Aorta (tissue), 5 donors: ENCODE measurements around the gene HTRA3. TPM values are rescaled to one million over a fixed set of nuclear protein-coding genes. Genes with fewer than 3 reads are reported as not detected.
A peak's percentile ranks its signal among the peaks of the same experiment; 100 is the strongest.
"Not testable (repeated sequence)": the region's sequence is repeated elsewhere in the genome, so short reads cannot be mapped to it uniquely, and the experiment has no call there.

Experiments
- ATAC-seq: fragments of 200-7000 bp; cut with Tn5 transposase; one replicate; pipeline ENCODE4 v1.9.1; 2022; ENCODE audit warnings: moderate library complexity; ENCODE audit not compliant: low FRiP score
- DNase-seq, 2 donors: peaks; one replicate each; pipeline ENCODE4 v3.0.0-alpha.2; 2020
- H3K27ac ChIP-seq, 2 donors: one replicate each; pipeline ENCODE4 v1.5.1; 2013; ENCODE audit warnings: low read length in 2 of 2, mild to moderate bottlenecking in 2 of 2, moderate library complexity in 2 of 2, control low read depth in 1 of 2, inconsistent platforms in 1 of 2, low read depth in 1 of 2
- H3K27me3 ChIP-seq, 2 donors: one replicate each; pipeline ENCODE4 v1.6.1; 2013; ENCODE audit warnings: control low read depth in 1 of 2, low read length in 1 of 2, mild to moderate bottlenecking in 1 of 2, moderate library complexity in 1 of 2; ENCODE audit not compliant: insufficient read depth in 2 of 2, control insufficient read depth in 1 of 2
- H3K36me3 ChIP-seq, 2 donors: one replicate each; pipeline ENCODE4 v1.6.1; 2013; ENCODE audit warnings: control low read depth in 1 of 2, low read length in 1 of 2, mild to moderate bottlenecking in 1 of 2; ENCODE audit not compliant: insufficient read depth in 2 of 2, control insufficient read depth in 1 of 2
- H3K4me1 ChIP-seq, 2 donors: one replicate each; pipeline ENCODE4 v1.6.1; 2013; ENCODE audit warnings: low read length in 2 of 2, control low read depth in 1 of 2, mild to moderate bottlenecking in 1 of 2, moderate library complexity in 1 of 2; ENCODE audit not compliant: insufficient read depth in 2 of 2, control insufficient read depth in 1 of 2
- H3K4me3 ChIP-seq, 2 donors: one replicate each; pipeline ENCODE4 v1.5.1; 2013; ENCODE audit warnings: low read length in 2 of 2, control low read depth in 1 of 2, mild to moderate bottlenecking in 1 of 2
- H3K9me3 ChIP-seq: one replicate; pipeline ENCODE4 v1.6.1; 2013; ENCODE audit warnings: mild to moderate bottlenecking, low read length; ENCODE audit not compliant: control insufficient read depth
- WGBS, 2 donors: extraction: QIAGEN DNeasy Blood & Tissue Kit; methylation state at CpG; one replicate each; pipeline ENCODE4 v1.1.7; 2013; 5-methylcytosine and 5-hydroxymethylcytosine counted together
- intact Hi-C, 2 donors: fragments of 100-400 bp; cut with DNase I; formaldehyde crosslinking; loops; one replicate each; pipeline versions ENCODE4 v1.14.2 to v1.15.0; 2022
- polyA plus RNA-seq, 2 donors: library from polyadenylated mRNA; stranded (reverse); fragments of 200-250 nt; gene quantifications; one replicate each; pipeline ENCODE4 v1.2.3, GENCODE V29; 2013
- total RNA-seq, 2 donors: library from RNA; stranded (reverse); fragmentation: NEBNext Ultra II Directional; extraction: Animal tissue kit (Norgen Biotek cat#: 25700); gene quantifications; one replicate each; pipeline ENCODE4 v1.2.1, GENCODE V29; 2021
- donor health status: healthy with polysubstance abuse.
- donor health status: Bipolar disorder and iron deficiency.
- donor health status: DM: no; HTN: no; CAD: no.
- donor health status: DM: no; HTN: no; CAD: no.
- donor health status: DM: yes; HTN: yes; CAD: no.

Gene HTRA3
- total and polyA plus RNA-seq, 4 donors: 1.1 to 129 (median 18.5) TPM

- WGBS, 2 donors: 14 to 18% methylated on average over 8 of the region's 8 CpGs
- Histone ChIP-seq H3K4me3 (no peak overlapping the region), H3K36me3 (no peaks in the 10 kb centered on the region), H3K27ac (no peak overlapping the region), H3K9me3 (no peaks in the 10 kb centered on the region), H3K4me1 (no peaks in the 10 kb centered on the region), H3K27me3 (no peaks in the 10 kb centered on the region)
- intact Hi-C loops: no loop called here
- peak; percentile 94 for ATAC-seq
- DNase-seq: peak in 1 of 2 donors; percentile 82
These were observed 71.3 kb downstream of the HTRA3 start for GRCh38 chr4:8340781-8341241.

- ATAC-seq, H3K27ac ChIP-seq, H3K4me1 ChIP-seq, H3K27me3 ChIP-seq, H3K9me3 ChIP-seq, H3K4me3 ChIP-seq, intact Hi-C loops, H3K36me3 ChIP-seq, DNase-seq: not testable (repeated sequence)
- WGBS, 2 donors: 82 to 87% methylated on average over 7 of the region's 7 CpGs
These were observed 71.7 kb downstream of the HTRA3 start for GRCh38 chr4:8341281-8341680.

GRCh38 chr4:8341691-8342090 is 72.1 kb downstream of the HTRA3 start:
- intact Hi-C loops: no loop called here
- 45 to 46% methylated on average over 10 of the region's 10 CpGs for WGBS, 2 donors
- Histone ChIP-seq H3K27ac (no peak overlapping the region), H3K4me3 (no peak overlapping the region), H3K9me3 (no peaks in the 10 kb centered on the region), H3K36me3 (no peaks in the 10 kb centered on the region), H3K27me3 (no peaks in the 10 kb centered on the region), H3K4me1 (no peaks in the 10 kb centered on the region)
- DNase-seq (no peak), ATAC-seq (no peak)

- no peak for DNase-seq
- Histone ChIP-seq H3K4me1 (no peaks in the 10 kb centered on the region), H3K4me3 (no peak overlapping the region), H3K27ac (no peak overlapping the region), H3K36me3 (no peaks in the 10 kb centered on the region), H3K9me3 (no peaks in the 10 kb centered on the region), H3K27me3 (no peaks in the 10 kb centered on the region)
- 90 to 91% methylated on average over 16 of the region's 16 CpGs for WGBS, 2 donors
- intact Hi-C loops: no loop called here
- ATAC-seq: no peak
These were observed 73.2 kb downstream of the HTRA3 start for GRCh38 chr4:8342651-8343261.

- Histone ChIP-seq H3K4me1 (no peaks in the 10 kb centered on the region), H3K27ac (no peak overlapping the region), H3K36me3 (no peaks in the 10 kb centered on the region), H3K9me3 (no peaks in the 10 kb centered on the region), H3K4me3 (no peak overlapping the region), H3K27me3 (no peaks in the 10 kb centered on the region)
- DNase-seq (no peak), ATAC-seq (no peak)
- WGBS, 2 donors: 84 to 86% methylated on average over 28 of the region's 28 CpGs
- intact Hi-C loops: no loop called here
These were observed 73.9 kb downstream of the HTRA3 start for GRCh38 chr4:8343262-8343966.

GRCh38 chr4:8343967-8344331 is 74.4 kb downstream of the HTRA3 start:
- H3K4me3 ChIP-seq: no peak overlapping the region
- no peaks in the 10 kb centered on the region for H3K27me3 ChIP-seq
- intact Hi-C loops: no loop called here
- no peak overlapping the region for H3K27ac ChIP-seq
- no peak for DNase-seq
- WGBS, 2 donors: 86 to 88% methylated on average over 11 of the region's 11 CpGs
- no peak for ATAC-seq
- no peaks in the 10 kb centered on the region for H3K4me1 ChIP-seq
- H3K9me3 ChIP-seq: no peaks in the 10 kb centered on the region
- no peaks in the 10 kb centered on the region for H3K36me3 ChIP-seq

- no peaks in the 10 kb centered on the region for H3K36me3 ChIP-seq
- no peaks in the 10 kb centered on the region for H3K27me3 ChIP-seq
- ATAC-seq (no peak), DNase-seq (no peak)
- WGBS, 2 donors: 7 to 17% methylated on average over 14 of the region's 14 CpGs
- intact Hi-C loops: no loop called here
- no peak overlapping the region for H3K4me3 ChIP-seq
- H3K9me3 ChIP-seq: no peaks in the 10 kb centered on the region
- no peaks in the 10 kb centered on the region for H3K4me1 ChIP-seq
- no peak overlapping the region for H3K27ac ChIP-seq
These were observed 74.8 kb downstream of the HTRA3 start for GRCh38 chr4:8344377-8344776.

GRCh38 chr4:8345053-8345945 is 75.7 kb downstream of the HTRA3 start:
- H3K27ac ChIP-seq: no peak overlapping the region
- no peaks in the 10 kb centered on the region for H3K27me3 ChIP-seq
- 97 to 98% methylated on average over 29 to 34 of the region's 34 CpGs for WGBS, 2 donors
- DNase-seq (no peak), ATAC-seq (no peak)
- no peaks in the 10 kb centered on the region for H3K9me3 ChIP-seq
- H3K36me3 ChIP-seq: no peaks in the 10 kb centered on the region
- intact Hi-C loops: no loop called here
- no peak overlapping the region for H3K4me3 ChIP-seq
- no peaks in the 10 kb centered on the region for H3K4me1 ChIP-seq
